Jurkat, Clone E6-1 (cell line): ENCODE results near the gene RPAP2.

Experiments used
- DNase-seq: peaks from one replicate; pipeline ENCODE4 v3.0.0-alpha.2; 2011; ENCODE audit warnings: low read depth, low spot score
- H3K4me3 ChIP-seq: 2 replicates; pipeline ENCODE4 v1.5.1; 2011; ENCODE audit warnings: mild to moderate bottlenecking, low read length, control low read depth, moderate library complexity

Gene RPAP2

DNA sequence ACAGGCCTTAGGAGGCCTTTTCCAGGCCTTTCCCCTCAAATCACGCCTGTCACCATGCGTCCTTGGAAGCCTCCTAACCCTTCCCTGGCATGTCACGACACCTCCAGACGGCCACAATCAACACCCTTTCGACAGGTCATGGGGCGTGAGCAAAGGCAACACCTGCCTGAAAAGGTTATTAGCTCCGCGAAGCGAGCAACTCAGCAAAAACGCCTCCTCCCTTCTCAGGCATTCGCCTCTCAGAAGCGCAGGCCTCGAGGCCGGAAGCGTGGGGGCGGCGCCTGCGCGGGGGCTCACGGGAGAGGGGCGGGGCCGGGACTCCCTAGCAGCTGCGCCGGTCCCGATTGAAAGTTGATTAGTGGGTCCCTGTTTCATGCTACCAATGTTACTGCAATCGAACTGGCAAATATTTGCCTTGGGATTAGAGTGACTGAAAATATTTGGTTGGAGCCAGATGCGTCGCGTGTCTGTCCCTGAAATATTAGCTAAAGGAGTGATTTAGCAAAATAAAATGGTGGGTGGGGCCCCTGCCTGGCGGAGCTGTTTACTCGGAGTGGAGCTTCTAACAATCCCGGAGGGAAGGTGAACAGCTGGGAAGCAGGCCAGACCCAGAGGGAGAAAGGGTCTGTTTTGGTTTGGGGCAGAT, 143.0 kb downstream of the RPAP2 start:
- no peak overlapping the region for H3K4me3 ChIP-seq
- DNase-seq, result no peak

DNA sequence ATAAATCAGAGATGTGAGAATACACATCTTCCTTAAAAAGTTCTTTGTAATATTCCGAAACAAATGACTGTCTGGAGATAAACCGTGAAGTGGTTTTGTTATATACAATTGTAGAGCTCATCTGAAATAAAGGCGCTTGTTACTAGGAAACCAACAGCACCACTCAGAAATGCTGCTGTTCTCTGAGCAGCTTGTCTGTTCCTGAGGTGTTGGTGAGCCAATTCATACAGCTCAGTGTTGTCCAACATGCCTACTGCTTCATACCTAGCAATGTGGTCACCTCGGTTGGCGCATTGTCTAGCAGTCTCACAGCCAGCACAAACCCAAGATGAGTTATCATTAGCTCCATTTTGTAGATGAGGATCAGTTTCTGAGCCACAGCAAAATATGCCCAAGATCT, 143.5 kb downstream of the RPAP2 start:
- no peak overlapping the region for H3K4me3 ChIP-seq
- no peak for DNase-seq

DNA sequence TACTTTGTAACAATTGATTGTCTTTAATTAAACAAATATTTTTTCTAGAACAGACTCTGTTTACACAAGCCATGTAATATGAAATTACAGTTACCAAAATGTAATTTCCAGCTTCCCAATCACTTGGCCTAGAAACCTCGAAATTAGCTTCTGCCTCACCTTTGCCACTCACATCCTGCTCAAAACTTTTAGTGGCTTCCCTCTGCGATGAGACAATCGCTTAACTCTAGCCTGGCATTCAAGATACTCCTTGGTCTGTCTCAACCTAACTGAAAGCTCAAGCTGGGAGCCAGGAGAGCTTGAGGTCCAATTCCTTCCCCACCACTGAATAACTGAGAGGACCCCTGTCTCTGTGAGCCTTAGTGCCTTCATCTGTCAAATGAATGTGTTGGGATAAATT, 145.0 kb downstream of the RPAP2 start:
- no peak for DNase-seq
- H3K4me3 ChIP-seq, result no peak overlapping the region

DNA sequence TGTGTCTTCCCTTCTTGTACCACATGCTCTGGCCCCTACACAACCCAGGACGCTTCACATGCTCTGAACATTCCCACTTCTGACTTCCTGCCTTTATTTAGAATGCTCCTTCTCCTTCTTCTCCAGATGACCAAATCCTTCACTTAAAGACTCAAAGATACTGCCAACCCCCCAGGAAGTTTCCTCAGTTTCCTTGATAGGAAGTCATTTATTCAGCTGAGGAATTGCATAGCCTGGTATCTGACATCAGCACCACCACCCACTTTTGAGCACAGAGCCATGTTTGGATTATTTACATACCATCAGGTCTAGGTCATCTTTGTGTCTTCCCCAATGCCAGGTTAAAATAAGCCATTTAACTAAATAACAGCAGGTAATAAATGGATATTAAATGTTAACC, 145.5 kb downstream of the RPAP2 start:
- H3K4me3 ChIP-seq, result no peak overlapping the region
- no peak for DNase-seq

DNA sequence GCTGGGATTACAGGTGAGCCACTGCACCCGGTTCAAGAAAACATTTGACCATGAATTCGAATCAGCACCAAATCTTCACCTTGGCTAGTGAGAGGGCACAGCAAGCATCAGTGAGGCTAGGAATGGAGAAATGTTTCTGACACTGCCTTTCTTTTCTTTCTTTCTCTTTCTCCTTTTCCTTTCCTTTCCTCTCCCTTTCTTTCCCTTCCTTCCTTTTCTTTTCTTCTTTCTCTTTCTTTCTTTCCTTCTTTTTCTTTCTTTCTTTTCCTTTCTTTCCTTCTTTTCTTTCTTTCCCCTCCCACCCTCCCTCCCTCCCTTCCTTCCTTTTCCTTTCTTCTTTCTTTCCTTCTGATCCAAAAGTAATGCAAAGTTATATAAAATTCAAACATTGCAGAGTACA, 147.0 kb downstream of the RPAP2 start:
- DNase-seq, result no peak
- no peak overlapping the region for H3K4me3 ChIP-seq

DNA sequence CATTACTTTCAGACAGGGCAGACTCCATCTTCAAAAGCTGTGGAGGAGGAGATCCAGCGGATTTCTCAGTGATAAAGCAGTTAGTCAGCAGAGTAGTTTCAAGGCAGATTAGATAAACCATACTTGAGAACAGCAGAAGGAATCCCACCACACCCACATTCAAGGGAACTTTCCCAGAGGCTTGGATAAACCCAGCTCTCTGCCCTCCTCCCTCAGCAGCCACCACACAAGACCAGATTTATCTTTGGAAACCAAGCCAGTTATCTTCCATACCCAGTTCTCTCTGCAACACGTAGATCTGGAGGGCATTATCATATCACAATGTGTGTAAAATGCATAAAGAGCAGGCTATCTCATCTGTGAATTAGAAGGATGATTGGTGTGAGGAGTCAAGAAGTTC, 147.7 kb downstream of the RPAP2 start:
- DNase-seq, result no peak

DNA sequence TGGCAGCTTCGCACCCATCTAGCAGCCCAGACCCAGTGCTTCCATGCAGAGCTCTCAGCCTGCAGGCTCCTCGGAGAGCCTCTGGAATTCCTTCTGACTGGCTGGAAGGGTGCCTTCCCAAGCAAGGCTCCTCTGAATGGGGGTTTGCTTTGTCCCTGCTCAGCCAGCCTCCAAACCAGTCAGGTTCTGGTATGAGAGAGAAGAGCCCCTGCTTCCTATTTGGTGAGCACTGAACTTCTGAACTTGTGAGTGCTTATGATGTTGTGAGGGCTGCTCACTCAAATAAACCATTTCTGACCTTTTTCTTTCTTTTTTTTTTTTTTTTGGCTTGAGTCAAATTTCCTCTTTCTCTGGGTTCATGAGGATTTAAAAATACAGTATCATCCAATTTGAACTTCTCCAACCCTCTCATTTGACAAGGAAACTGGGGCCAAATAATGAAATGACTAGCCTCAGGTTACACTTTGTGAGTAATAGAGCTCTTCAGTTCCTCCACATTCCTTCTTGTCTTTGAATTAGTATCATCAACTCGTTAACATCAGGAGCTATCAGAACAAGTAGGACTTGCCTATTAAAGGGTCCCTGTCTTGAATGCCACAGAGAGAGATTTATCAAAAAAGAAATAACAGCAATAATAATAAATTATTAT, 148.3 kb downstream of the RPAP2 start:
- no peak overlapping the region for H3K4me3 ChIP-seq
- no peak for DNase-seq

More for the DNA sequence above, 147.7 kb downstream of the RPAP2 start:
- no peak overlapping the region for H3K4me3 ChIP-seq

DNA sequence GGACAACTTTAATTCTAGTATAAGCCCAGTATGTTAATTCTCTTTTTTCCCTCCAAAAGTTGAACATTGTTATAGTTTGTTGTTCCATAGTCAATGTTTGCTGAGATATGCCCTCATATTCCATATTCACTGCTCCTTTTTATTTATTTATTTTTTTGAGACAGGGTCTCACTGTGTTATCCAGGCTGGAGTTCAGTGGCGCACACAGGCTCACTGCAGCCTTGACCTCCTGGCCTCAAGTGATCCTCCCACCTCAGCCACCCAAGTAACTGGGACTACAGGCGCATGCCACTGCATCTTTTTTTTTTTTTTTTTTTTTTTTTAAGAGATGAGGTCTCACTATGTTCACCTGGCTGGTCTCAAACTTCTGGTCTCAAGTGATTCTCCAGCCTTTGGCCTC, 149.1 kb downstream of the RPAP2 start:
- DNase-seq, result no peak
- H3K4me3 ChIP-seq, result no peak overlapping the region
